Measurements from ENCODE around the gene FANCE. TPM values are rescaled to one million over a fixed set of nuclear protein-coding genes. Genes with fewer than 3 reads are reported as not detected.
A peak's percentile ranks its signal among the peaks of the same experiment; 100 is the strongest.

The FANCE gene
- total and polyA plus RNA-seq, 2 experiments from 2014 or later: 5.4 to 25.5 TPM

GRCh38 chr6:35427851-35428321 lies 24.3 kb upstream of the FANCE start:
- no peaks in the 10 kb centered on the region for H3K27me3 ChIP-seq (ENCODE audit: insufficient read depth)
- H3F3A ChIP-seq (replicated peaks; ENCODE audit: low read depth): no peaks in the 10 kb centered on the region
- Mint-ChIP-seq H3K4me3 (no peak overlapping the region), H3K27ac (0 out of 2 replicates have a peak overlapping the region, but pooled peaks have one; percentile 81), H3K9me3 (peaks cover 23% of the 10 kb centered on the region), H3K27me3 (ENCODE audit: insufficient read depth, low read depth, poor library complexity) (no peaks in the 10 kb centered on the region), H3K4me1 (peaks cover 27% of the 10 kb centered on the region), H3K36me3 (ENCODE audit: low read depth) (peaks cover 27% of the 10 kb centered on the region)
- TF ChIP-seq EZH2 (IDR thresholded peaks at IDR 0.05; ENCODE audit: low read depth, unreplicated experiment) (no peak), EZH2phosphoT487 (IDR thresholded peaks at IDR 0.05; ENCODE audit: unreplicated experiment) (no peak), NANOG (IDR thresholded peaks at IDR 0.05; ENCODE audit: borderline replicate concordance) (no peak), POLR2AphosphoS5 (IDR thresholded peaks at IDR 0.05; ENCODE audit: low read depth) (no peak), ZNF462 (CRISPR knock-in tag; IDR thresholded peaks at IDR 0.05) (no peak), CTCF (conservative IDR thresholded peaks at IDR 0.05; ENCODE audit: low read depth in 2 of 2) (no peak), CREB1 (CRISPR knock-in tag; IDR thresholded peaks at IDR 0.05; ENCODE audit: low read depth) (no peak)
- no peak overlapping the region for H2AFZ ChIP-seq
- DNase-seq (ENCODE audit: low spot score): peak; percentile 34
- peaks cover 15% of the 10 kb centered on the region for H3K4me1 ChIP-seq (ENCODE audit: insufficient read depth)
- no peak overlapping the region for H3K27ac ChIP-seq (ENCODE audit: low read depth)
- no peaks in the 10 kb centered on the region for H4K20me1 ChIP-seq (replicated peaks; ENCODE audit: insufficient read depth)
- peaks cover 3% of the 10 kb centered on the region; the same call in 1 of the 2 replicates for H3K36me3 ChIP-seq (ENCODE audit: insufficient read depth)
- ATAC-seq: peak; percentile 59
- no peaks in the 10 kb centered on the region for H3K9me2 ChIP-seq (ENCODE audit: insufficient read depth)
- H3K79me2 ChIP-seq (replicated peaks; ENCODE audit: insufficient read depth): no peaks in the 10 kb centered on the region
- no peak overlapping the region for H3K4me3 ChIP-seq
- 0 out of 2 replicates have a peak overlapping the region, but pooled peaks have one; percentile 55 for H3K4me2 ChIP-seq
